Measurements from ENCODE around the gene NOL6.
"Not testable (repeated sequence)": the region's sequence is repeated elsewhere in the genome, so short reads cannot be mapped to it uniquely, and the experiment has no call there.

The NOL6 gene

GRCh38 chr9:33429256-33429985, 44.3 kb downstream of the NOL6 start:
- DNase-seq = no peak

- no peak for DNase-seq
These were observed 46.9 kb downstream of the NOL6 start for GRCh38 chr9:33426843-33427293.

GRCh38 chr9:33425128-33425533, 48.6 kb downstream of the NOL6 start:
- DNase-seq = no peak

GRCh38 chr9:33424492-33424891, 49.2 kb downstream of the NOL6 start:
- not testable (repeated sequence) for DNase-seq

GRCh38 chr9:33424043-33424442, 49.7 kb downstream of the NOL6 start:
- not testable (repeated sequence) for DNase-seq

GRCh38 chr9:33419708-33420303, 53.9 kb downstream of the NOL6 start:
- no peak for DNase-seq

- DNase-seq = no peak
These were observed 55.6 kb downstream of the NOL6 start for GRCh38 chr9:33418090-33418489.

- DNase-seq = no peak
These were observed 56.7 kb downstream of the NOL6 start for GRCh38 chr9:33416996-33417395.

GRCh38 chr9:33415501-33416038, 58.2 kb downstream of the NOL6 start:
- DNase-seq = no peak

GRCh38 chr9:33414889-33415500, 58.7 kb downstream of the NOL6 start:
- DNase-seq = no peak

- DNase-seq = no peak
These were observed 59.5 kb downstream of the NOL6 start for GRCh38 chr9:33414268-33414667.

All from GF-D8 (cell line).